Measurements from ENCODE around the gene POLR1C. TPM values are rescaled to one million over a fixed set of nuclear protein-coding genes. Genes with fewer than 3 reads are reported as not detected.

The POLR1C gene
- total RNA-seq, 1 experiment from 2014 or later, result 79.6 TPM

GRCh38 chr6:43481075-43481474 is 35.8 kb upstream of the POLR1C start:
- Mint-ChIP-seq H3K4me1 (ENCODE audit: low read depth, unreplicated experiment) (peaks cover 54% of the 10 kb centered on the region), H3K4me3 (ENCODE audit: low read depth, unreplicated experiment) (no peak overlapping the region), H3K9me3 (ENCODE audit: low read depth, unreplicated experiment) (no peaks in the 10 kb centered on the region), H3K27me3 (ENCODE audit: unreplicated experiment) (no peaks in the 10 kb centered on the region), H3K27ac (ENCODE audit: unreplicated experiment) (no peak overlapping the region), H3K36me3 (ENCODE audit: insufficient read depth, unreplicated experiment) (peaks cover 34% of the 10 kb centered on the region)
- CTCF ChIA-PET, result interaction anchor here (0.6 kb wide), 2 partner anchors 21 to 788 kb away, joined by 4 to 6 read pairs; no protein-coding TSS in a partner anchor
- intact Hi-C loops (cut with micrococcal nuclease; ENCODE audit: unreplicated experiment), result no loop called here
- no TSS peak for BruUV-seq (replicated peaks)
- TF ChIP-seq, protein P1, sequence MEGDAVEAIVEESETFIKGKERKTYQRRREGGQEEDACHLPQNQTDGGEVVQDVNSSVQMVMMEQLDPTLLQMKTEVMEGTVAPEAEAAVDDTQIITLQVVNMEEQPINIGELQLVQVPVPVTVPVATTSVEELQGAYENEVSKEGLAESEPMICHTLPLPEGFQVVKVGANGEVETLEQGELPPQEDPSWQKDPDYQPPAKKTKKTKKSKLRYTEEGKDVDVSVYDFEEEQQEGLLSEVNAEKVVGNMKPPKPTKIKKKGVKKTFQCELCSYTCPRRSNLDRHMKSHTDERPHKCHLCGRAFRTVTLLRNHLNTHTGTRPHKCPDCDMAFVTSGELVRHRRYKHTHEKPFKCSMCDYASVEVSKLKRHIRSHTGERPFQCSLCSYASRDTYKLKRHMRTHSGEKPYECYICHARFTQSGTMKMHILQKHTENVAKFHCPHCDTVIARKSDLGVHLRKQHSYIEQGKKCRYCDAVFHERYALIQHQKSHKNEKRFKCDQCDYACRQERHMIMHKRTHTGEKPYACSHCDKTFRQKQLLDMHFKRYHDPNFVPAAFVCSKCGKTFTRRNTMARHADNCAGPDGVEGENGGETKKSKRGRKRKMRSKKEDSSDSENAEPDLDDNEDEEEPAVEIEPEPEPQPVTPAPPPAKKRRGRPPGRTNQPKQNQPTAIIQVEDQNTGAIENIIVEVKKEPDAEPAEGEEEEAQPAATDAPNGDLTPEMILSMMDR (IDR thresholded peaks at IDR 0.05; ENCODE audit: unreplicated experiment), result no peak
- no peak for DNase-seq

- DNase-seq, result no peak
- no TSS peak for BruUV-seq (replicated peaks)
- Mint-ChIP-seq H3K9me3 (ENCODE audit: low read depth, unreplicated experiment) (no peaks in the 10 kb centered on the region), H3K4me1 (ENCODE audit: low read depth, unreplicated experiment) (peaks cover 50% of the 10 kb centered on the region), H3K27ac (ENCODE audit: unreplicated experiment) (no peak overlapping the region), H3K4me3 (ENCODE audit: low read depth, unreplicated experiment) (no peak overlapping the region), H3K27me3 (ENCODE audit: unreplicated experiment) (no peaks in the 10 kb centered on the region), H3K36me3 (ENCODE audit: insufficient read depth, unreplicated experiment) (peaks cover 32% of the 10 kb centered on the region)
- intact Hi-C loops (cut with micrococcal nuclease; ENCODE audit: unreplicated experiment), result no loop called here
- CTCF ChIA-PET, result interaction anchor here (0.6 kb wide), 3 partner anchors 22 to 787 kb away, joined by 3 to 6 read pairs (median 4); no protein-coding TSS in a partner anchor
- TF ChIP-seq, protein P1 (IDR thresholded peaks at IDR 0.05; ENCODE audit: unreplicated experiment), result no peak
Observed at GRCh38 chr6:43481591-43482236, 35.2 kb upstream of the POLR1C start.

GRCh38 chr6:43488667-43489276 is 28.1 kb upstream of the POLR1C start:
- BruUV-seq (replicated peaks), result no TSS peak
- H3K27ac Mint-ChIP-seq (ENCODE audit: unreplicated experiment), result no peak overlapping the region
- no peaks in the 10 kb centered on the region for H3K9me3 Mint-ChIP-seq (ENCODE audit: low read depth, unreplicated experiment)
- CTCF ChIA-PET, result interaction anchor here (0.6 to 1.4 kb wide), 3 partner anchors 19 to 69 kb away, joined by 3 to 6 read pairs (median 3); no protein-coding TSS in a partner anchor
- intact Hi-C loops (cut with micrococcal nuclease; ENCODE audit: unreplicated experiment), result no loop called here
- H3K4me1 Mint-ChIP-seq (ENCODE audit: low read depth, unreplicated experiment), result peaks cover 16% of the 10 kb centered on the region
- DNase-seq, result no peak
- no peaks in the 10 kb centered on the region for H3K36me3 Mint-ChIP-seq (ENCODE audit: insufficient read depth, unreplicated experiment)
- TF ChIP-seq, protein P1 (IDR thresholded peaks at IDR 0.05; ENCODE audit: unreplicated experiment), result no peak
- no peak overlapping the region for H3K4me3 Mint-ChIP-seq (ENCODE audit: low read depth, unreplicated experiment)
- no peaks in the 10 kb centered on the region for H3K27me3 Mint-ChIP-seq (ENCODE audit: unreplicated experiment)

DNA sequence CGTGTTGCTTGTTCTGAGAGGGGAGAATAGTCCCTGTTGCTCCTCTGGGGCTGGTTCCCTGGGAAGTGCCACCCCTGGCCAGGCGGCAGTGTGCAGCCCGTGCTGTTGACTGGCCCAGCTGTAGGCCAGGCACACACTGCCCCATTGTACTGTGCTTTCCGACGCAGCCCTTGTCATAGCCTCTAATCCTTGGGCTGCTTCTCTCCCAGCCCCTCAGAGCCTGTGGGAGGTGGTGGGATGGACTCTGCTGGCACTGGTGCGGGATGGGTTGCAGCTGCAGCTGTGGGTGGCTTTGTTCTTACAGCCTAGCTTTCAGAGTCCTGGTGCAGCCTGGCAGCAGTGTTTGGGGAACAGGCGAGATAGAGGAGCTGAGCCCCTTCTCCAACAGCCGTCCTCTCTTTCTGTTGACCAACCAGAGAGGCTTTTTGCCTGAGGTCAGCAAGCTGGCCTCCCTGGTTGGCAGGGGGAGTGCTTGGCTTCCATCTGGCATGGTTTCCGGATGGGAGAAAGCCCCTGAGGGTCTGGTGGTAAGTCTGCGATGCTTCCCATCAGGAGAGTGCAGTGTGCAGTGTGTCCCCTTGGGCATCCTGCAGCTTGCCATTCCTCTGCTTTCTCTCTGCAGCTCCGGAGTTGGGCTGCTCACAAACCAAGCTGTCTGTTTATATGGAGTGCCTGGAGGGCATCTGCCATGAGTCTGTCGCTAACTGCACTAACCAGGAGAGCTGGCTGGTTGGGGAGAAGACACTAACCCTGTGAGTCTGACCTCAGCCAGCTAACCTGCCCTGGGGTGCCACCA is 27.4 kb upstream of the POLR1C start:
- no peak for DNase-seq
- no peak overlapping the region for H3K27ac Mint-ChIP-seq (ENCODE audit: unreplicated experiment)
- no peak overlapping the region for H3K4me3 Mint-ChIP-seq (ENCODE audit: low read depth, unreplicated experiment)
- no peaks in the 10 kb centered on the region for H3K9me3 Mint-ChIP-seq (ENCODE audit: low read depth, unreplicated experiment)
- no peaks in the 10 kb centered on the region for H3K36me3 Mint-ChIP-seq (ENCODE audit: insufficient read depth, unreplicated experiment)
- H3K4me1 Mint-ChIP-seq (ENCODE audit: low read depth, unreplicated experiment), result peaks cover 16% of the 10 kb centered on the region
- CTCF ChIA-PET, result interaction anchor here (0.6 to 1.4 kb wide), 3 partner anchors 18 to 68 kb away, joined by 3 to 6 read pairs (median 3); no protein-coding TSS in a partner anchor
- intact Hi-C loops (cut with micrococcal nuclease; ENCODE audit: unreplicated experiment), result no loop called here
- TF ChIP-seq, protein P1 (IDR thresholded peaks at IDR 0.05; ENCODE audit: unreplicated experiment), result no peak
- BruUV-seq (replicated peaks), result no TSS peak
- H3K27me3 Mint-ChIP-seq (ENCODE audit: unreplicated experiment), result no peaks in the 10 kb centered on the region

Measured in Calu3 (cell line).